HG03439 (cell line): ENCODE measurements around the gene CYREN.
"Not testable (repeated sequence)": the region's sequence is repeated elsewhere in the genome, so short reads cannot be mapped to it uniquely, and the experiment has no call there.

Experiments
- ATAC-seq: cut with Tn5 transposase; IDR thresholded peaks from one replicate; pipeline ENCODE4 v1.9.1; 2021; ENCODE audit warnings: mild to moderate bottlenecking, moderate library complexity; ENCODE audit not compliant: unreplicated experiment

Gene CYREN, protein sequence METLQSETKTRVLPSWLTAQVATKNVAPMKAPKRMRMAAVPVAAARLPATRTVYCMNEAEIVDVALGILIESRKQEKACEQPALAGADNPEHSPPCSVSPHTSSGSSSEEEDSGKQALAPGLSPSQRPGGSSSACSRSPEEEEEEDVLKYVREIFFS

GRCh38 chr7:135170274-135170997, at the start of gene CYREN:
Gene CYREN (minus strand): TSS chr7:135170707. CDS start chr7:135168922, 1,785 bp downstream.
- ATAC-seq = peak; percentile 64

- no peak for ATAC-seq
Measured at GRCh38 chr7:135217645-135218509, 47.4 kb upstream of the CYREN start.

DNA sequence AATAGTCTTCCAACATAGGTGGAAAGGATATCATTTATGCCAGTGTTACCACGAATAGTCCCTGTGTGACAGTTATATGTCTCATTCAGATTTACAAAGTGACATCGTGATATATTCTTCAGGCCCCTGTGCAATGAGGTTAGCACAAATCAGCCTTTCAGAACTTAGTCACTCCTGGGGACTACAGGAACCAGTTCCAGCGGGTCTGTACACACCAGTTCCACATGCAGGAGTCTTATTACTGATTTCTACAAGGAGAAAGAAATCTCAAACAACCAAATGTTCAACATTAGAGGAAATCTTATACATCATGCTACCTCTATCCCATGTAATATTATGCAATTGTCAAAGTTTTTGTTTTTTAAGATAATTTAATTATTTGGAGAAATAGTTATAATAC, 45.2 kb upstream of the CYREN start:
- ATAC-seq = no peak

- no peak for ATAC-seq
Measured at GRCh38 chr7:135215180-135215579, 44.7 kb upstream of the CYREN start.

DNA sequence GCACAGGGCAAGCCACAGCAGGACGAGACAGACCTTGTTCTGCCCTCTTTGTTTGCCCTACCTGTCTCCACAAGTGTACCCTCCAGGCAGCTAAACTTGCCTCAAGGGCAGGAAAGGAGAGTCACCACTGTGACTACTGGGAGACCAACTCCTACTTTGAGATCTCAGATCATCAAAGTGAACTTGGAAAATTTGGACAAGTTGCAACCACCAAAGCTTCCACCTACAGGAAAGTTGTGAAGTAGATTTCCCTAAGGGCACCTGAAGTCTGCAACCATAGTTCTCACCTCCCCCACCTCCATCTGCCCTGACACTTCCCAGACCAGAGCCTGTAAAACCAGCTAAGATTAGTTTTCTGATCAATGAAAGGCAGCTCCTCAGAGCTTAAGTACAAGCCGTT, 43.3 kb upstream of the CYREN start:
- no peak for ATAC-seq

DNA sequence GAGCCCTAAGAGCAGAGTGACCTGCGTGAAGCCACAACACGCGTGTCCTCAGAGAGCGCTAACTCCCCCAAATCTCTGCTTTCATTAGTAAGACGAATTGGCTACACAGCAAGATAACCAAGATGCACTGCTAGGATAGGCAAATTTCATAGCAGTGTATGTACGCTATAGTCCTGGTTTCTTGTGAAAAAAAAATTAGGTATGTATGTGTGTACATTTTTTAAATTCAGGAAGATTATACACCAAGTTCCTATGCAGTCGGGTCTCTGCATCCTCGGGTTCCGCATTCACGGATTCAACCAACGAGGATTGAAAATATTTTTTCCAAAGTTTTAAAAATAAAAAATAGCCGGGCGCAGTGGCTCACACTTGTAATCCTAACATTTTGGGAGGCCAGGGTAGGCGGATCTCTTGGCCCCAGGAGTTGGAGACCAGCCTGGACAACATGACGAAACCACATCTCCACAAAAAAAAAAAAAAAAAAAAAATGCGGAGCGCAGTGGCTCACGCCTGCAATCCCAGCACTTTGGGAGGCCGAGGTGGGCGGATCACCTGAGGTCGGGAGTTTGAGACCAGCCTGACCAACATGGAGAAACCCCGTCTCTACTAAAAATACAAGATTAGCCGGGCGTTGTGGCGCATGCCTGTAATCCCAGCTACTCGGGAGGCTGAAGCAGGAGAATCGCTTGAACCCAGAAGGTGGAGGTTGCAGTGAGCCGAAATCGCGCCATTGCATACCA, 41.6 kb upstream of the CYREN start:
- ATAC-seq = not testable (repeated sequence)

- peak; percentile 80 for ATAC-seq
Measured at GRCh38 chr7:135211179-135211945, 40.9 kb upstream of the CYREN start, which contains the start of gene WDR91. Gene WDR91 (minus strand): TSS chr7:135211526. CDS start chr7:135211502, 24 bp downstream.

GRCh38 chr7:135210888-135211178, 40.3 kb upstream of the CYREN start:
- no peak for ATAC-seq

DNA sequence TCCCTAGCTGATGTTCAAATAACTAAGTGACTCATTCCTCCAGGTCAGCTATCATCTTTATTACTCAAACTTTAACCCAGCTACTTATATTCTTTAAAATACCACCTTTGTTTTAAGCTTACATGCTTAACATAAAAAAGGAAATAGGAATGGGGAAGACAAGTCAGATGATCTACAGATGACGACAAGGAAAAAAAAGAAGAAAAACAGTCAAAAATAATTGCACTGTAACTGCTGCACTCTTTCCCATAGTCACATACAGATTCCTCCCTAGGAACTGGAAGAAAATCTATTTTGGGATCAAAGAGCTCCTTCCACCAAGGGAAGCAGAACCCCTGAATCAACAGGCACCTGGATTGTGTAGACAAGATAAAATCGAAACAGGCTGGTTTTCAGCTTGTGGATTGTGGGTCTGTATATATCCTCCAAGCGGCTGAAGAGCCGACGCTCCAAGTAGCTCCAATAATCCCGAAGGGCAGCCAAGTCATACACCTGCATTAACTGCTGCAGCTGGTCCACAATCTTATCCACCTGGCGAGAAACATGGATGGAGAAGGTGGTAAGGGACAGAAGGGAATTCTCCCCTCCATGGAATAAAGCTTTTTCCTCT, 38.8 kb upstream of the CYREN start:
- ATAC-seq = no peak

DNA sequence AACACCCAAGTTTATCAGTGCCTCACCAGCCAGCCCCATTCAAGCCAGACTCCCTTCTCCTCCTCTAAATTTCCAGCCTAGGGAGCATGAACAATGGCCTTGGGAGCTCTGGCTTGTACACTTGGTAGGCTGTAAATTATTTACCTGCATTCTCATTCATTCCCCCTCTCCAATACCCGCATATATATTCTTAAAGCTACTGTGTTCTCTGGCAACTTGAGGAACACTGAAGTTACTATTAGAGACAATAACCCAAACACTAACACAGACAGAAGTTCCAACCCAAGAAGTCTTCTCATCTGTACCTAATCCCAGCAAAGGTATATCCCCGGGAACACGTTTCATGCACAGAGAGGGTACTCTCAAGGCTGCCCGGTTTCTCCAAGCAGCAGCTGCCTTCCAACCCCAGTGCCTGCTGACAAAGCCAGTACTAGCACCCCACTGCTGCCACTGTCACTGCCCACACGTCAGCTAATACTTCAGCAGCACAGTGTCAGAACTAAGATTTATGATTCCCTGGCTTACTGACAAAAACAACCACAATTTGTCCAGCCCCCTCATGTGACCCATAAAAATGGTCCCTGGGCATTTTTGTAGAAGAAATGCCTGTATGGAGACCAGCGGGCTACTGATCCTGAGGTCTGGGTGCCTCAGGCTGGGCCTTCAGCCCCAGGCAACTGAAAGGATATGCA, 37.7 kb upstream of the CYREN start:
- no peak for ATAC-seq

GRCh38 chr7:135207406-135208101, 37.0 kb upstream of the CYREN start:
- no peak for ATAC-seq

GRCh38 chr7:135206941-135207391, 36.5 kb upstream of the CYREN start:
- ATAC-seq = peak; percentile 24

DNA sequence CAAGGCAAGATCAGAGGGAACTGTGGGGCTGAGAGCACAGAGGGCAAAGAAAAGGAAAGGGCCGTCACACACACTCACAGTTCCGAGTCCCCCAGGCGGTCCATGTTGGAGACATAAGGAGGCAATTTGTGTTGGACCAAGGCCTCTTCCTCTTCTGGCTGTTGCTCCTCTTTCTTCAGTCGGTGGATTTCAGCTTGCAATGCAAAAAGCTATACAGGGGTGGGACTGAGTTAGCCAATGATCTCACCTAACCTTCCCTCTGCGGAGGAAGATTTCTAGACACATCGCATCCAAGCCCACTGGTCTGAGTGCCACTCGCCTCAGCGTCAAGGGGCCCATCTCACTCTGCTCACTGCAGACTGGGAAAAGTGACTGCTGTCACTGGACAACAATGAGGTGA, 35.3 kb upstream of the CYREN start:
- ATAC-seq = no peak

DNA sequence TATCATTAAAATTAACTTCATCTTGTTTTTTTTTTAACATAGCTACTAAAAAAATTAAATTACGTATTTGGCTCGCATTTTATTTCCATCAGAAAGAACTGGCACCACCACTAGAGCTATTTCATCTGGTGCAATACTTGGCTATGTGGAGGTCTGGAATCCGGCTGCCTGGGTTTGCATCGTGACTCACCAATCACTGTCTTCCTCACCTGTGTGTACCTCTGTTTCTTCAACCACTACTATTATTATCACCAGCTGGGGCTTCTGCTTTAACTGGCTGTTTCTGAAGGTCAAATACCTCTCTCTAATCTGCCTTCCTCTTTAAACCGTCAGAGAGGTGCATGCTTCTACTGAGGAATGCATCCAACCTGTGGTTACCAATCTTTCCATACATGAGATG, 34.4 kb upstream of the CYREN start:
- ATAC-seq = no peak

DNA sequence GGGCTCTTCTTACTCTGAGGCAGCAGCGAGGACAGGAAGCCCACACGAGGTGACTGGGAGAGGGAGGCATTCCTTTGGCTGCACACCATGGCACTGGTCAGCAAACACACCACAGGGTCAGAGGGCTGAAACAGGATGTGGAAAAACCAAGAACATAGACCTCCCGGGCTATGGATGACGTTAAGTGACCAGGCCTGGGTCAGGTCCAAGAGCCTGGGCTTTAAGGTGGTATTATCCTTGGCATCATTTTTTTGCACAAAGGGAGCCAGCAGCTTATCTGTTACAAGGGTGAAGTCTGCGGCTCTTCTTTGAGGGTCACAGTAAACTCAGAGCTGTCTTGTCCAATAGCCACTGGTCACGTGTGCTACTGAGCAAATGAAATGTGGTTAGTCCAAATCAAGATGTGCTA, 33.8 kb upstream of the CYREN start:
- no peak for ATAC-seq

DNA sequence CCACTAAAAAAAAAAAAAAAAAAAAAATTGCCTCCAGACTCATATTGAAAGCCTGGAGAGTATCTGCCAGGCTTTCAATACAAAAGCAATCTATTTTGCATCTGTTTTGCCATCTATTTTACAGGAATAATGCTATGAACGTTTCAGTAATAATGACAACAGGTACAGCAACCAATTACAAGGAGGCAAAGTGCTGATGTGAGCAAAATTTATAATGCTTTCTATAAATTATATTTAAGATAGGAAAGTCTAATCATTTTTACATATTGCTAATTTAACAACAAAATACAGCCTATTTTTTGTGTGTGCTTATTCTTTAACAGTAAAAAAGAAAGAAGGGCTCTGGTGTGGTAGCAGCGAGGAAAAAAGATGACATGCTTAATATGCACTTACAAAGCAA, 30.8 kb upstream of the CYREN start:
- no peak for ATAC-seq

GRCh38 chr7:135200821-135201331, 30.4 kb upstream of the CYREN start:
- no peak for ATAC-seq

- ATAC-seq = no peak
Measured at GRCh38 chr7:135199439-135199838, 28.9 kb upstream of the CYREN start.
